ENCODE data around the gene AQR. TPM values are rescaled to one million over a fixed set of nuclear protein-coding genes. Genes with fewer than 3 reads are reported as not detected.
"Not testable (repeated sequence)": the region's sequence is repeated elsewhere in the genome, so short reads cannot be mapped to it uniquely, and the experiment has no call there.

AQR gene
- total RNA-seq, 1 donor from 2014 or later, result 28.5 TPM

- TF ChIP-seq CTCF (IDR thresholded peaks at IDR 0.05), result no peak
- no peak overlapping the region for H3K27ac Mint-ChIP-seq (ENCODE audit: unreplicated experiment)
- H3K36me3 Mint-ChIP-seq (ENCODE audit: unreplicated experiment), result peaks cover 51% of the 10 kb centered on the region
- no peaks in the 10 kb centered on the region for H3K27me3 Mint-ChIP-seq (ENCODE audit: unreplicated experiment)
- H3K4me3 Mint-ChIP-seq (ENCODE audit: unreplicated experiment), result no peak overlapping the region
- peaks cover 8% of the 10 kb centered on the region for H3K9me3 Mint-ChIP-seq (ENCODE audit: unreplicated experiment)
- H3K4me1 Mint-ChIP-seq (ENCODE audit: unreplicated experiment), result no peaks in the 10 kb centered on the region
- DNase-seq (ENCODE audit: extremely low spot score, unreplicated experiment), result no peak
These were observed 36.0 kb downstream of the AQR start for GRCh38 chr15:34933432-34933975.

DNA sequence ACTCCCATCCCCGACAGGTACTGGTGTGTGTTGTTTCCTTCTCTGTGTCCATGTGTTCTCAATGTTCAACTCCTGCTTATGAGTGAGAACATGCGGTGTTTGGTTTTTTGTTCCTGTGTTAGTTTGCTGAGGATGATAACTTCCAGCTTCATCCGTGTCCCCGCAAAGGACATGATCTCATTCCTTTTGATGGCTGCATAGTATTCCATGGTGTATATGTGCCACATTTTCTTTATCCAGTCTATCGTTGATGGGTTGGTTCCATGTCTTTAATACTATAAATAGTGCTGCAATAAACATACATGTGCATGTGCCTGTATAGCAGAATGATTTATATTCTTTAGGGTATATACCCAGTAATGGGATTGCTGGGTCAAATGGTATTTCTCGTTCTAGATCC lies 41.2 kb downstream of the AQR start:
- not testable (repeated sequence) for H3K4me1 Mint-ChIP-seq (ENCODE audit: unreplicated experiment); H3K27ac Mint-ChIP-seq (ENCODE audit: unreplicated experiment); H3K27me3 Mint-ChIP-seq (ENCODE audit: unreplicated experiment); DNase-seq (ENCODE audit: extremely low spot score, unreplicated experiment); H3K4me3 Mint-ChIP-seq (ENCODE audit: unreplicated experiment); H3K9me3 Mint-ChIP-seq (ENCODE audit: unreplicated experiment)
- H3K36me3 Mint-ChIP-seq (ENCODE audit: unreplicated experiment), result peaks cover 47% of the 10 kb centered on the region

DNA sequence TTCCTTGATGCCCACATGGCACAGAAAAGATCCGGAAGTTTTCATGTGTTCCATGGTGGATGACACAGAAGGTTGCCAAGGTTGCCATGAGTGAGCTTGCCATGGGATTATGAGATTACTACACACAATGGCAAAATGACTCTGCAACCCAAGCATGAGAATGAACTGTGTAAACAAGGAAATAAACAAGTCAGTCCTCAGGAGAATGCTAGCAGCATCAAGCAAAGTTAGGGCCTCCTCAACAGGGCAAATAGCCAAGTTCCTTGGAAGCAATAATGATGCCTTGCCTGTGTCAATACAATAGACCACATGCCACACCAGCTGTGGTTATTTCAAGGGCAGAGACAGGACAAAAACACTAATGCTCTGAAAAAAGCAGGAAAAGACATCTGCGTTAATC lies 41.8 kb downstream of the AQR start:
- Mint-ChIP-seq H3K9me3 (ENCODE audit: unreplicated experiment) (peaks cover 8% of the 10 kb centered on the region), H3K4me1 (ENCODE audit: unreplicated experiment) (no peaks in the 10 kb centered on the region), H3K27ac (ENCODE audit: unreplicated experiment) (no peak overlapping the region), H3K36me3 (ENCODE audit: unreplicated experiment) (peaks cover 40% of the 10 kb centered on the region), H3K27me3 (ENCODE audit: unreplicated experiment) (no peaks in the 10 kb centered on the region), H3K4me3 (ENCODE audit: unreplicated experiment) (no peak overlapping the region)
- no peak for DNase-seq (ENCODE audit: extremely low spot score, unreplicated experiment)
- no peak for TF ChIP-seq CTCF (IDR thresholded peaks at IDR 0.05)

GRCh38 chr15:34914317-34914716 lies 55.2 kb downstream of the AQR start:
- Mint-ChIP-seq H3K9me3 (ENCODE audit: unreplicated experiment) (peaks cover 13% of the 10 kb centered on the region), H3K27ac (ENCODE audit: unreplicated experiment) (no peak overlapping the region), H3K4me1 (ENCODE audit: unreplicated experiment) (no peaks in the 10 kb centered on the region), H3K4me3 (ENCODE audit: unreplicated experiment) (no peak overlapping the region), H3K36me3 (ENCODE audit: unreplicated experiment) (peaks cover 51% of the 10 kb centered on the region), H3K27me3 (ENCODE audit: unreplicated experiment) (no peaks in the 10 kb centered on the region)
- no peak for TF ChIP-seq CTCF (IDR thresholded peaks at IDR 0.05)
- no peak for DNase-seq (ENCODE audit: extremely low spot score, unreplicated experiment)

- Mint-ChIP-seq H3K36me3 (ENCODE audit: unreplicated experiment) (peaks cover 49% of the 10 kb centered on the region), H3K4me3 (ENCODE audit: unreplicated experiment) (no peak overlapping the region), H3K27ac (ENCODE audit: unreplicated experiment) (no peak overlapping the region), H3K27me3 (ENCODE audit: unreplicated experiment) (no peaks in the 10 kb centered on the region), H3K9me3 (ENCODE audit: unreplicated experiment) (no peaks in the 10 kb centered on the region), H3K4me1 (ENCODE audit: unreplicated experiment) (peaks cover 1% of the 10 kb centered on the region)
- DNase-seq (ENCODE audit: extremely low spot score, unreplicated experiment), result no peak
- TF ChIP-seq CTCF (IDR thresholded peaks at IDR 0.05), result no peak
These were observed 64.5 kb downstream of the AQR start for GRCh38 chr15:34905047-34905446.

DNA sequence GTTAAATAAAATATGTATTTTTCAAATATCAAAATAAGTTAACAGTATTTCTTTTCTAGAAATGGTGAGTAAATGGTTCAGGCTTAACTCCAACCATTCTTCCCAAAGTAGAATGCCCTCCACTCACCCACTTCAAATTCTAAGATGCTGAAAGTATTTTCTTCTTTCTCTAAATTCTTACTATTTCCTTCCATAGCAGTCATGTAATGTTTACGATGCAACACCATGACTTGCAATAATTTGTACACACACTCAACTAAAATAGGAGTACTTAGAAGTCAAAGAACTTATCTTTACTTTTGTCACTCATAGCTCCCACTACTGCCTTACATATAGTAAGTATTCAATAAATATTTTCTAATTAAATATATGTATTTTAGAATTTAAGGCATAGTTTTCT lies 65.0 kb downstream of the AQR start:
- Mint-ChIP-seq H3K4me3 (ENCODE audit: unreplicated experiment) (no peak overlapping the region), H3K36me3 (ENCODE audit: unreplicated experiment) (peaks cover 46% of the 10 kb centered on the region), H3K27me3 (ENCODE audit: unreplicated experiment) (no peaks in the 10 kb centered on the region), H3K27ac (ENCODE audit: unreplicated experiment) (no peak overlapping the region), H3K4me1 (ENCODE audit: unreplicated experiment) (peaks cover 1% of the 10 kb centered on the region), H3K9me3 (ENCODE audit: unreplicated experiment) (no peaks in the 10 kb centered on the region)
- no peak for TF ChIP-seq CTCF (IDR thresholded peaks at IDR 0.05)
- DNase-seq (ENCODE audit: extremely low spot score, unreplicated experiment), result no peak

All from osteocyte (in vitro differentiated cells).